Endothelial cell of umbilical vein (primary cell): ENCODE measurements around the gene CUEDC2. TPM values are rescaled to one million over a fixed set of nuclear protein-coding genes. Genes with fewer than 3 reads are reported as not detected.

Source experiments
- BruUV-seq: library from RNA; stranded (reverse); fragments of 400-500 nt; replicated peaks from 2 replicates; lab custom pipeline; 2021; lab: Mats Ljungman, UMichigan
- CTCF ChIA-PET: fragments of 300-600, 350-600 bp; sonication (Branson Sonifier 250); formaldehyde crosslinking; loops from one replicate; lab custom pipeline; 2021; ENCODE audit warnings: antibody characterized with exemption, inconsistent platforms; lab: Charles Lee
- POLR2A ChIA-PET: fragments of 300-600, 350-600 bp; sonication (Branson Sonifier 250); formaldehyde crosslinking; loops from one replicate; lab custom pipeline; 2021; ENCODE audit warnings: antibody characterized with exemption, inconsistent platforms; lab: Charles Lee
- DNase-seq: peaks from one replicate; pipeline ENCODE4 v3.0.0-alpha.2; 2011; ENCODE audit warnings: low read depth, low spot score
- FAIRE-seq: peaks from 2 replicates; lab custom pipeline; 2011; peaks lifted over from hg19 to GRCh38; lab: Jason Lieb, UNC
- H2AFZ ChIP-seq: 2 replicates; pipeline ENCODE4 v1.6.0; 2012; ENCODE audit warnings: low read depth, low read length, control low read depth, inconsistent platforms
- H3K27ac ChIP-seq: 2 replicates; pipeline ENCODE4 v1.5.1; 2011; ENCODE audit warnings: low read depth, mild to moderate bottlenecking, control low read depth, low read length, moderate library complexity; ENCODE audit not compliant: insufficient read depth
- H3K27me3 ChIP-seq, 2 experiments: 2 replicates each; pipeline versions ENCODE4 v1.6.0 to v1.6.1; 2011; ENCODE audit warnings: low read length in 2 of 2, mixed read lengths in 1 of 2; ENCODE audit not compliant: control insufficient read depth in 2 of 2, insufficient read depth in 2 of 2
- H3K36me3 ChIP-seq, 2 experiments: 2 replicates in 1 of 2; 3 replicates in 1 of 2; pipeline ENCODE4 v1.5.1; 2011; ENCODE audit warnings: low read length in 2 of 2, mild to moderate bottlenecking in 1 of 2, moderate library complexity in 1 of 2; ENCODE audit not compliant: control insufficient read depth in 2 of 2, insufficient read depth in 2 of 2; ENCODE audit errors: extremely low read depth in 1 of 2
- H3K4me1 ChIP-seq: 3 replicates; pipeline ENCODE4 v1.5.1; 2011; ENCODE audit warnings: mild to moderate bottlenecking, low read length; ENCODE audit not compliant: control insufficient read depth, insufficient read depth; ENCODE audit errors: extremely low read depth
- H3K4me2 ChIP-seq: 2 replicates; pipeline ENCODE4 v1.6.1; 2011; ENCODE audit warnings: low read length, control low read depth, mixed read lengths; ENCODE audit not compliant: insufficient read depth
- H3K4me3 ChIP-seq, 3 experiments: fragments of 200-600 bp in 1 of 3; sonication (generic), shearing (Covaris generic) in 1 of 3; replicated peaks in 1 of 3; 2 replicates each; pipeline ENCODE4 v1.5.1; 2011 to 2016; ENCODE audit warnings: control low read depth in 3 of 3, low read length in 3 of 3, mild to moderate bottlenecking in 2 of 3, inconsistent platforms in 1 of 3, low read depth in 1 of 3, moderate library complexity in 1 of 3; ENCODE audit not compliant: insufficient read depth in 1 of 3
- H3K79me2 ChIP-seq: 2 replicates; pipeline ENCODE4 v1.6.0; 2012; ENCODE audit warnings: low read length, inconsistent platforms; ENCODE audit not compliant: control insufficient read depth, insufficient read depth
- H3K9ac ChIP-seq: replicated peaks from 2 replicates; pipeline ENCODE3; 2011; ENCODE audit warnings: low read length, control low read depth; ENCODE audit not compliant: insufficient read depth; ENCODE audit errors: extremely low read depth
- H3K9me1 ChIP-seq: replicated peaks from 3 replicates; pipeline ENCODE4 v1.6.0; 2011; ENCODE audit warnings: mild to moderate bottlenecking, low read length; ENCODE audit not compliant: control insufficient read depth, insufficient read depth; ENCODE audit errors: extremely low read depth
- H3K9me3 ChIP-seq: replicated peaks from 2 replicates; pipeline ENCODE4 v1.5.1; 2012; ENCODE audit warnings: low read length, inconsistent platforms; ENCODE audit not compliant: control insufficient read depth, insufficient read depth
- H4K20me1 ChIP-seq: replicated peaks from 2 replicates; pipeline ENCODE3; 2011; ENCODE audit warnings: mild to moderate bottlenecking, low read length; ENCODE audit not compliant: control insufficient read depth, insufficient read depth; ENCODE audit errors: extremely low read depth
- CTCF ChIP-seq, 2 donors: IDR thresholded peaks; 1 replicate in 1 of 2; 2 replicates in 1 of 2; pipeline ENCODE4 v1.5.1; 2011; ENCODE audit warnings: low read length in 2 of 2, mild to moderate bottlenecking in 2 of 2, moderate library complexity in 2 of 2, control low read depth in 1 of 2, inconsistent platforms in 1 of 2, low read depth in 1 of 2; ENCODE audit not compliant: insufficient read depth in 1 of 2; ENCODE audit errors: extremely low read depth in 1 of 2
- EZH2 ChIP-seq: IDR thresholded peaks from 2 replicates; pipeline ENCODE4 v1.6.1; 2012; ENCODE audit warnings: borderline replicate concordance, low read depth, mild to moderate bottlenecking, moderate library complexity, low read length, inconsistent platforms; ENCODE audit not compliant: severe bottlenecking
- FOS ChIP-seq: IDR thresholded peaks from 2 replicates; pipeline ENCODE4 v1.6.1; 2011; ENCODE audit warnings: mild to moderate bottlenecking, low read length, moderate library complexity, borderline replicate concordance; ENCODE audit not compliant: insufficient read depth
- GATA2 ChIP-seq: IDR thresholded peaks from 2 replicates; pipeline ENCODE4 v1.7.0; 2011; ENCODE audit warnings: low read depth, mild to moderate bottlenecking, moderate library complexity, mixed read lengths, low read length; ENCODE audit not compliant: insufficient read length, insufficient read depth
- JUN ChIP-seq: IDR thresholded peaks from 2 replicates; pipeline ENCODE4 v1.6.1; 2011; ENCODE audit warnings: borderline replicate concordance, low read depth; ENCODE audit not compliant: insufficient read length, insufficient read depth
- MAX ChIP-seq: IDR thresholded peaks from 2 replicates; pipeline ENCODE4 v1.6.1; 2011; ENCODE audit not compliant: insufficient read depth, insufficient read length
- MYC ChIP-seq: IDR thresholded peaks from one replicate; pipeline ENCODE4 v1.6.1; 2011; ENCODE audit warnings: mild to moderate bottlenecking, low read depth, low read length
- POLR2A ChIP-seq: IDR thresholded peaks from 2 replicates; pipeline ENCODE4 v1.6.1; 2012; ENCODE audit warnings: low read depth, mild to moderate bottlenecking, control low read depth, low read length
- POLR2AphosphoS5 ChIP-seq: IDR thresholded peaks from 2 replicates; pipeline ENCODE4 v1.6.1; 2012; ENCODE audit warnings: low read depth, mild to moderate bottlenecking, control low read depth, low read length, moderate library complexity; ENCODE audit not compliant: insufficient read depth
- dilution Hi-C: fragments of 300-500 bp; cut with MboI; formaldehyde crosslinking; loops from one replicate; pipeline ENCODE4 v1.15.0; 2019; ENCODE audit warnings: low sequenced_read_pairs; ENCODE audit not compliant: extremely low pct_ligation_motif_present
- intact Hi-C: fragments of 100-400 bp; cut with micrococcal nuclease; formaldehyde crosslinking; loops from one replicate; pipeline ENCODE4 v1.10.0; 2022
- polyA plus RNA-seq, 4 experiments: library from polyadenylated mRNA; depleted of rRNA in 3 of 4; stranded (reverse) in 3 of 4; unstranded in 1 of 4; fragments of >200 nt; gene quantifications; 2 replicates each; pipeline versions ENCODE4 v1.2.1 to v1.2.3, GENCODE V29; 2011 to 2012; ENCODE audit warnings: missing spikeins in 1 of 4
- total RNA-seq: library from RNA; stranded (reverse); gene quantifications from 2 replicates; pipeline ENCODE4 v1.2.3, GENCODE V29; 2021

Gene CUEDC2
- total and polyA plus RNA-seq, 2 donors (not counting 3 experiments of a cell fraction or from before 2014, with no cell fraction given): 61.5 to 96.7 TPM

GRCh38 chr10:102406815-102407214, 25.6 kb downstream of the CUEDC2 start:
- no peak overlapping the region for H3K27ac ChIP-seq
- H3K9ac ChIP-seq: no peak overlapping the region
- no peak for FAIRE-seq
- no peak overlapping the region for H3K4me3 ChIP-seq
- H3K36me3 ChIP-seq: peaks cover 0 to 5% of the 10 kb centered on the region in 2 experiments
- BruUV-seq: no TSS peak
- ChIA-PET POLR2A (no interaction called here), CTCF (interaction anchor here (1.1 to 5.8 kb wide), 4 partner anchors 16 to 187 kb away, joined by 4 to 51 read pairs (median 6); partner anchors contain the start of gene FBXL15)
- dilution Hi-C loops (no loop called here), intact Hi-C loops (no loop called here)
- H2AFZ ChIP-seq: no peak overlapping the region
- no peaks in the 10 kb centered on the region for H3K4me1 ChIP-seq
- no peaks in the 10 kb centered on the region for H3K9me1 ChIP-seq
- H3K79me2 ChIP-seq: no peaks in the 10 kb centered on the region
- no peak overlapping the region for H3K4me2 ChIP-seq
- DNase-seq: no peak
- no peaks in the 10 kb centered on the region for H4K20me1 ChIP-seq
- H3K27me3 ChIP-seq: peaks cover 37 to 38% of the 10 kb centered on the region in 2 experiments
- no peaks in the 10 kb centered on the region for H3K9me3 ChIP-seq
- TF ChIP-seq FOS (no peak), POLR2A (no peak), GATA2 (no peak), EZH2 (no peak), MAX (no peak), POLR2AphosphoS5 (no peak), MYC (no peak), CTCF (IDR thresholded peaks at IDR 0.05; ENCODE audit: extremely low read depth in 1 of 2, insufficient read depth in 1 of 2, low read depth in 1 of 2, low read length in 2 of 2) (no peak), JUN (no peak)
